OCI-LY1 (cell line): Measurements from ENCODE around the gene ARHGEF2.

Source experiments
- H2AFZ ChIP-seq: fragments of 200-600 bp; sonication (generic), shearing (Covaris generic); 2 replicates; pipeline ENCODE4 v1.6.0; 2014; ENCODE audit warnings: antibody characterized with exemption, mild to moderate bottlenecking, low read length
- H3F3A ChIP-seq: fragments of 200-600 bp; sonication (generic), shearing (Covaris generic); 2 replicates; pipeline ENCODE4 v1.6.0; 2014; ENCODE audit warnings: mild to moderate bottlenecking, antibody characterized with exemption, low read length, moderate library complexity; ENCODE audit not compliant: insufficient read depth
- H3K27ac ChIP-seq: fragments of 200-600 bp; sonication (generic); 2 replicates; pipeline ENCODE4 v1.5.1; 2014; ENCODE audit warnings: low read length, mixed run types, mild to moderate bottlenecking, low read depth; ENCODE audit not compliant: poor library complexity, severe bottlenecking
- H3K27me3 ChIP-seq: fragments of 200-600 bp; sonication (generic); 2 replicates; pipeline ENCODE4 v1.6.0; 2014; ENCODE audit warnings: antibody characterized with exemption, mild to moderate bottlenecking, low read length, moderate library complexity; ENCODE audit not compliant: insufficient read depth
- H3K36me3 ChIP-seq: fragments of 200-600 bp; sonication (generic); 2 replicates; pipeline ENCODE4 v1.6.1; 2014; ENCODE audit warnings: mild to moderate bottlenecking, antibody characterized with exemption, low read length, moderate library complexity, mixed read lengths; ENCODE audit not compliant: insufficient read depth
- H3K4me1 ChIP-seq: fragments of 200-600 bp; sonication (generic); 2 replicates; pipeline ENCODE4 v1.5.1; 2014; ENCODE audit warnings: mild to moderate bottlenecking, low read length, moderate library complexity; ENCODE audit not compliant: insufficient read depth, severe bottlenecking
- H3K4me2 ChIP-seq: fragments of 200-600 bp; sonication (generic), shearing (Covaris generic); 2 replicates; pipeline ENCODE4 v1.6.1; 2014; ENCODE audit warnings: low read length
- H3K4me3 ChIP-seq: fragments of 200-600 bp; sonication (generic); 2 replicates; pipeline ENCODE4 v1.5.1; 2014; ENCODE audit warnings: low read length, low read depth, mild to moderate bottlenecking, mixed read lengths; ENCODE audit not compliant: poor library complexity, severe bottlenecking
- H3K79me2 ChIP-seq: fragments of 200-600 bp; shearing (Covaris generic); 2 replicates; pipeline ENCODE4 v1.6.1; 2016; ENCODE audit warnings: mixed run types, low read length, mixed read lengths; ENCODE audit not compliant: insufficient read depth
- H3K9ac ChIP-seq: fragments of 200-600 bp; sonication (generic), shearing (Covaris generic); 2 replicates; pipeline ENCODE4 v1.6.1; 2014; ENCODE audit warnings: mild to moderate bottlenecking, low read length, mixed read lengths
- H3K9me2 ChIP-seq: fragments of 200-600 bp; sonication (generic), shearing (Covaris generic); 2 replicates; pipeline ENCODE4 v1.6.1; 2014; ENCODE audit warnings: low read depth, mild to moderate bottlenecking, low read length, mixed read lengths
- H3K9me3 ChIP-seq: fragments of 200-600 bp; shearing (Covaris generic); 2 replicates; pipeline ENCODE4 v1.6.1; 2014; ENCODE audit warnings: low read length, mixed read lengths
- H4K20me1 ChIP-seq: fragments of 200-600 bp; sonication (generic), shearing (Covaris generic); 2 replicates; pipeline ENCODE4 v1.6.0; 2016; ENCODE audit warnings: mild to moderate bottlenecking, low read length; ENCODE audit not compliant: insufficient read depth
- CTCF ChIP-seq: fragments of 200-600 bp; sonication (generic), shearing (Covaris generic); IDR thresholded peaks from 2 replicates; pipeline ENCODE4 v1.5.1; 2017; ENCODE audit warnings: mild to moderate bottlenecking, antibody characterized with exemption, low read length, moderate library complexity, mixed read lengths
- EZH2 ChIP-seq: fragments of 200-600 bp; sonication (generic), shearing (Covaris generic); IDR thresholded peaks from 2 replicates; pipeline ENCODE4 v1.8.0; 2017; ENCODE audit warnings: borderline replicate concordance, mixed run types, mild to moderate bottlenecking, antibody characterized with exemption, low read length, moderate library complexity, mixed read lengths

Gene ARHGEF2

GRCh38 chr1:155897746-155898145 is 80.6 kb downstream of the ARHGEF2 start:
- Histone ChIP-seq H3F3A (peaks cover 5% of the 10 kb centered on the region), H3K4me2 (no peak overlapping the region), H4K20me1 (0 out of 2 replicates have a peak, but pooled peaks cover 2% of the 10 kb centered on the region), H3K4me3 (no peak overlapping the region), H3K79me2 (no peaks in the 10 kb centered on the region), H3K36me3 (peaks cover 53% of the 10 kb centered on the region), H3K9ac (no peak overlapping the region), H3K9me3 (no peaks in the 10 kb centered on the region), H3K4me1 (no peaks in the 10 kb centered on the region), H2AFZ (no peak overlapping the region), H3K27ac (no peak overlapping the region), H3K27me3 (no peaks in the 10 kb centered on the region), H3K9me2 (no peaks in the 10 kb centered on the region)
- no peak for TF ChIP-seq CTCF
- TF ChIP-seq EZH2, result no peak
